ENCODE data around the gene RHOU.

The RHOU gene

DNA sequence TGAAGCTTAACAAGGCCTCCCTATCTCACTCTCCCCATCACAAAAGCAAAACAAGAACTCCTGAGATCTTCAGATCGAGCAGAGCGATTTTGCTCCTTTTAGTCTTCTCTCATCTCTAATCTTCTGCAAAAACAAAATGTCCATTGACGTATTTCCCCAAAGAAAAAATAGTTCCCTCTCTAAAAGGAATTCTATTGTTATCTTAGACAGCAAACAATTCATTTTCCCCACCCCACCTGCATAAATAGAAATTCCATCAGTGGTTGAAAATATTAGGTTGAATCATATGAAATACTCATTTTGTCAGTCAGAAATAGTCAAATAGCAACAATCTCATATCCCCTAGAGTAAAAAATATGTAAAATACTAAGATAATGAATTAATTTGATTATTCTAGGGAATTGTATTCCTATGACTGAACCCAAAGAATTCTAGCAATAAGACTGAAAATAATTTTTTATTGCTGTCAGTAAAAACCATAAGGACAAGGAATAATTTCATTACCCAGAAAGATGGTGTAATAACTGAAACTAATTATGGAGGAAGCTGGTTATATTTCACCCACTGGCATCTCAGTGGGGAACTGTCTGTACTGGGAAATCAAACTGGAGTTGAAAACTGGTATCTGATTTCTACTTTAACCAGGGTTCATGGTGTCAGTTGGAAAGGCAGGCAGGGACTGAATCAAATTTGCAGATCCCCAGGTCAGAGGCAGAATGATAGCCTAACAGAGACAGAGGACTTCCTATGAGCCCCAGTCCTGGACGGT lies 51.3 kb downstream of the RHOU start:
- no peak for DNase-seq

GRCh38 chr1:228791791-228792190 lies 56.5 kb downstream of the RHOU start:
- DNase-seq: no peak

DNA sequence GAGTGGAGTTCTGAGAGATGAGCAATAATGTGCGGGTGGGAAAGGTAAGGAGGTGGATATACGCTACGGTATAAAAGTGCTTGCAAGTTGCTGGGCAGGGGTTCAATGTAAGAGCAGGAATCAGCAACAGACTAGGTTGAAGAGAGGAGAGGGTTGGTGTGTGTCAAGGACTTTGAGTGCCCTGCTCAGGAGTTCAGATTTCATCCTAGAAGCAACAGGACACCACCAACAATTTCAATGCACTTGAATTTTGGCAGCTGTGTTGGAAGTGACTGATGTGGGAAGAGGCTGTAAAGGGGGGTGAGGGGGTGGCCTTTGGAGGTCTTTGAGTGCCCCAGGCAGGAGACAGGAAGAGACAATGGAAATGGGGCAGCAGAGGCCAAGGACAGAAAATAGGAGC lies 57.3 kb downstream of the RHOU start:
- DNase-seq: no peak

- no peak for DNase-seq
Observed at GRCh38 chr1:228793032-228793431, 57.8 kb downstream of the RHOU start.

- DNase-seq: no peak
Observed at GRCh38 chr1:228794173-228794572, 58.9 kb downstream of the RHOU start.

DNA sequence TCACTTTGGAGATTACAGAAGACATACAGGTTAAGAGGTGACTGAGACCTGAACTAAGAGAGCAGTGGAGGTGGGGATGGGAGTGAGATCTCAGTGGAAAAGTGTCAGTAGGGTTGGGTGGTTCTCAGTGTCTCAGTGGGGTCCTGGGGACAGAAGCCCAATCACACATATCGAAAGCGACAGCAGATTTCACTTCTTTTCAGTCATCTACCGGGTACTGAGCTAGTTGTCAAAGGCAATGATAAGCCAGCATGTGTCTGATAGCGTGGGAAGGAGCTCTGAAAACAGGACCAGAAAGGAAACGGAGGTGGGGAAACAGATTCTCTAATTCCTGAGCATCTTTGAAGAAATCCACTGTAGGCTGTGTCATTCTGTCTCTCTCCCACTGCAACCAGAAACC lies 59.5 kb downstream of the RHOU start:
- DNase-seq: no peak

DNA sequence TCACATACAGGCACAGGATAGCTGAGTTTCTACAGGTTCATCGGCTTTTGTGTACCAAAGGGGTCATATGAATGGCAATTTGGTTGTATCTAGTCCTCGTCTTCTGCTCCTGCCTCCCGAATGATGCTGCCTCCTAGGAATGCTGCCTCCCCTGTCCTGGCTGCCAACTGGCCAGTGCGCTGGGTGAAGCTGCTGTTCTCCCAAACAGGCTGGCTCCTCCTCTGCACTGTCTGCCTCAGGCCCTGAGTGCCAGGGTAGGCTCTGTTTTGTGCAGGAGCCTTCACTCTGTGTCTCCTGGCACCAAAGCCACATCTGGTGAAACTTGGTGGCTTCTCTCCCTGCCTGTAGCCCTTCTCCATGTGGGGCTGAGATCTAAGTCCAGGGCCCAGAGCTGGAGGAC lies 60.3 kb downstream of the RHOU start:
- no peak for DNase-seq

Measured in NCI-H1436 treated with DMSO at 0.1 percent for 48 hours (cell line).